ENCODE measurements around the gene DLGAP3.

The DLGAP3 gene

DNA sequence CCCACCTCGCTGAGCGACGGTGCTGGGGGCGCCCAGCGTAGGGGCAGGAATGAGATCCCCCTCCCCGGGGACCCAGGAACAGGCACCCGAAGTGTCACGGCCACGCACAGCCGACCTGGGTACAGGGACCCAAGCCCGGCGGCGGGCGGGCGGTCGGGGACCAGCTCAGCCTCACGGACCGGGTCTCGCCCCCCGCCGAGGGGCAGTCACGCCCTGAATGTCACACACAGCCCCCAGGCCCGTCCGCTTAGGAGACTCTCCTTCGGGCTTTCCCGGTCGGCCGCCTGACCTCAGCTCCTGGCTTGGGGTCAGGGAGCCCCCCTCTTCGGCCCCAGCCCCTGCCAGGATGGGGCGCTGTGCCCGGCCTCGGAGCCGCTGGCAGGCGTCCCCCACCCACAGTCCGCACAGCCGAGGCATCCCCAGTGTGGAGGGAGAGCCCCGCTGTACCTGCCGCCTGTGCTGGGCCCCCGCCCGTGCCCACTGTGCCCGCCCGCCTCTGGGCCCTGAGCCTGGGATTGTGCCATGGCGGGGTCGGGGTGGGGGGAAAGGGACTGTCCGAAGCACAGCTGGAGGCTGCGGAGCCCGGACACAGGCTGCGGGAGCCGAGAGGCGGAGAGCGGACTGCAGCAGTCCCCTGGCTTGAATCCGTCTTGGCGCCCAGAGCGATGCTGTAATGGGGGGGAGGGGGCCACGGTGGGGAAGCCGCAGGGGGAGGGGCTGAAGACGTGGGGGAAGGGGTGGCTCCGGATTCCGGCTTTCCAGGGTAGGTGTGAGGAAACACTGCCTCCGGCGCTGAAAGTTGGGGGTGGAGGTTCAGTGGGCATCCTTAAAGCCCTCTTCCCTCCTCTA, 627 bp upstream of the DLGAP3 start:
- Histone ChIP-seq H3K4me2 (ENCODE audit: insufficient read depth, low read length, poor library complexity, severe bottlenecking) (peak overlapping the region; percentile 98), H2BK5ac (ENCODE audit: low read length) (no peak overlapping the region), H2BK120ac (ENCODE audit: low read depth, low read length) (no peak overlapping the region), H3K9me3 (replicated peaks in 1 of 2; ENCODE audit: control insufficient read depth in 2 of 2, insufficient read depth in 1 of 2, low read depth in 1 of 2, low read length in 2 of 2) (no peaks in the 10 kb centered on the region), H3K4me1 (ENCODE audit: control insufficient read depth in 2 of 2, insufficient read depth in 1 of 2, low read depth in 1 of 2, low read length in 2 of 2) (peaks cover 8 to 13% of the 10 kb centered on the region in 2 donors), H3K4me3 (ENCODE audit: low read length in 2 of 2) (peak overlapping the region; percentile 52 to 81), H2AK5ac (ENCODE audit: low read depth, low read length) (peak overlapping the region; percentile 11), H3K9ac (ENCODE audit: low read depth, low read length, poor library complexity) (peak overlapping the region; percentile 90), H3K23ac (ENCODE audit: low read depth, low read length, poor library complexity) (no peak overlapping the region), H4K8ac (ENCODE audit: low read depth, low read length) (no peak overlapping the region), H2BK15ac (ENCODE audit: low read length) (no peak overlapping the region), H3K14ac (ENCODE audit: low read length) (no peak overlapping the region), H3K27me3 (ENCODE audit: control insufficient read depth in 3 of 3, insufficient read depth in 3 of 3, low read depth in 1 of 3, low read length in 3 of 3) (peaks cover 0 to 72% (median 32%) of the 10 kb centered on the region in 3 experiments), H3K79me1 (ENCODE audit: low read depth, low read length) (no peaks in the 10 kb centered on the region), H4K91ac (ENCODE audit: low read depth, low read length, poor library complexity) (no peak overlapping the region), H2BK12ac (ENCODE audit: low read length) (no peak overlapping the region), H3K18ac (ENCODE audit: low read length) (peak overlapping the region; percentile 84), H2AFZ (ENCODE audit: low read length) (peak overlapping the region; percentile 94), H3K27ac (replicated peaks; ENCODE audit: low read length) (no peak overlapping the region), H3K4ac (ENCODE audit: low read length) (no peak overlapping the region), H3K36me3 (replicated peaks in 1 of 2; ENCODE audit: control insufficient read depth in 2 of 2, insufficient read depth in 2 of 2, low read length in 2 of 2) (no peaks in the 10 kb centered on the region)
- peak; percentile 51 for DNase-seq (ENCODE audit: low spot score)
- WGBS, 2 donors (ENCODE audit: extremely low coverage in 2 of 2, insufficient read length in 2 of 2, insufficient replicate concordance in 1 of 2) = no CpG with 5 or more reads among the region's 61 CpGs

DNA sequence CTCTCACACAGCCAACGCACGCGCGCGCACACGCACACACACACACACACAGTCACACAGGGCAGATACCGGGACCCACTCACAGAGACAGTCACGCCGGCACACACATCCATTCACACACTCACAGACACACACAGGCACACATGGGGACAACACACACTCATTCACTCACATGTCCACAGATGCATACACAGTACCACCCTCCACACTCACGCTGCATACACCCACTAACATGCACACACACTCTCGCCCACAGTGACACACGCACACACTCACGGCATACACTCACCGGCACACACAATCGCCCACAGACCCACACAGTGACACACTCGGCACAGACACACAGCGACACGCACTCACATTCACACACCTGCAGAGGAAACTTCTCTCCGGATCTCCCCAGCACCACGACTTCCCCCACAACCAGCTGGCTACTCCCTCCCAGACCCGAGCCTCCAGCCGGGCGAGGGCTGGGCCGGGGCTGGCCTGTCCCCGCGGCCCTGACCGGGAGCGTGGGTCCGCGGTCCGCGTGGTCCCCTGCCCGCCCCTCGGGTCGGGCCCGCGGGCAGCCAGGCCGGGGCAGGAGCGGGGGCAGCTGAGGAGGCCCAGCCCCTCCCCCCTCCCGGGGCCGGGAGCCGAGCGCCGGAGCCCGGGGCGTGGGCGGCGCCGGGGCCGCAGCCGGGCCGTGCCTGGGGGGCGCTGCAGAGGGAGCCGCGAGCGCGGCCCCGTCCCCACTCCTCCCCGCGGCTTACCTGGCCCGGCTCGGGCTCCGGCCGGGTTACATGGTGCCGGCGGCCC, 552 bp downstream of the DLGAP3 start:
- peak overlapping the region; percentile 23 for H3K23ac ChIP-seq (ENCODE audit: low read depth, low read length, poor library complexity)
- H2BK12ac ChIP-seq (ENCODE audit: low read length) = no peak overlapping the region
- H2AFZ ChIP-seq (ENCODE audit: low read length) = peak overlapping the region; percentile 94
- no peak overlapping the region for H4K91ac ChIP-seq (ENCODE audit: low read depth, low read length, poor library complexity)
- no peak overlapping the region for H3K27ac ChIP-seq (replicated peaks; ENCODE audit: low read length)
- peaks cover 8 to 13% of the 10 kb centered on the region in 2 donors for H3K4me1 ChIP-seq (ENCODE audit: control insufficient read depth in 2 of 2, insufficient read depth in 1 of 2, low read depth in 1 of 2, low read length in 2 of 2)
- peak overlapping the region; percentile 27 for H3K9ac ChIP-seq (ENCODE audit: low read depth, low read length, poor library complexity)
- H2BK120ac ChIP-seq (ENCODE audit: low read depth, low read length) = no peak overlapping the region
- H3K79me1 ChIP-seq (ENCODE audit: low read depth, low read length) = no peaks in the 10 kb centered on the region
- H3K9me3 ChIP-seq (replicated peaks in 1 of 2; ENCODE audit: control insufficient read depth in 2 of 2, insufficient read depth in 1 of 2, low read depth in 1 of 2, low read length in 2 of 2) = no peaks in the 10 kb centered on the region
- H2BK5ac ChIP-seq (ENCODE audit: low read length) = no peak overlapping the region
- H3K36me3 ChIP-seq (replicated peaks in 1 of 2; ENCODE audit: control insufficient read depth in 2 of 2, insufficient read depth in 2 of 2, low read length in 2 of 2) = no peaks in the 10 kb centered on the region
- no peak overlapping the region for H2AK5ac ChIP-seq (ENCODE audit: low read depth, low read length)
- no peak overlapping the region for H2BK15ac ChIP-seq (ENCODE audit: low read length)
- H3K18ac ChIP-seq (ENCODE audit: low read length) = peak overlapping the region; percentile 67
- DNase-seq (ENCODE audit: low spot score) = no peak
- no peak overlapping the region for H3K4ac ChIP-seq (ENCODE audit: low read length)
- peaks cover 0 to 72% (median 34%) of the 10 kb centered on the region in 3 experiments for H3K27me3 ChIP-seq (ENCODE audit: control insufficient read depth in 3 of 3, insufficient read depth in 3 of 3, low read depth in 1 of 3, low read length in 3 of 3)
- peak overlapping the region; percentile 52 to 74 for H3K4me3 ChIP-seq (ENCODE audit: low read length in 2 of 2)
- peak overlapping the region; percentile 98 for H3K4me2 ChIP-seq (ENCODE audit: insufficient read depth, low read length, poor library complexity, severe bottlenecking)
- H4K8ac ChIP-seq (ENCODE audit: low read depth, low read length) = no peak overlapping the region
- peak overlapping the region; percentile 97 for H3K14ac ChIP-seq (ENCODE audit: low read length)
- WGBS, 2 donors (ENCODE audit: extremely low coverage in 2 of 2, insufficient read length in 2 of 2, insufficient replicate concordance in 1 of 2) = no CpG with 5 or more reads among the region's 66 CpGs

DNA sequence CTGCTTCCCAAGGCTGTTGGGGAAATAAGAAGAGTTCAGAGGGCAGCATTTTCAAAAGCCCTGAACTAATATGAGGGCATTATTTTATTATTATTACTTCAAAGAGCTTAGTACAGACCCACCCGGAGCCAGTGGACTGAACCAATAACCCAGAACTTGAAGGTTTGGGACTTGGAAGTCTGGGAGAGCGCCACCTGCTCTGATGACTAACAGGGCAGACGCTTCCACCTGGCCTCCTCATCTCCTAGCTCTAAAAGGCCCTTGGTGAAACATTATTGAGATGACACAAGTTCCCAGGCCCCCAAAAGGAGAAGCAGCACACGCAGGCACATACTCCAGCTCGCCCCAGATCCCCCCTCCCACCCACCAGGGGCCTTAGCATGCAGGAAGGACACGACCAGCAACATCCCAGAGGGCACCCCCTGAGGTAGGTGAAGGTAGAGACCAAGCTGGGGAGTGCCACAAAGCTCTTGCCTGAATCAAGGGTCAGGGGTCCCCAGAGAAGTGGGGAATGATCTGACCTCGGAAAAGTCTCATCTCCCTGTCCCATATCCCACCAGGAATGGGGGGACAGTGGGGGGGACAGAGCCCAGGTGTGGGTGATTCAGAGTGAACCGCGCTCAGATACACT, 1.3 kb downstream of the DLGAP3 start:
- no peak overlapping the region for H2BK5ac ChIP-seq (ENCODE audit: low read length)
- H3K23ac ChIP-seq (ENCODE audit: low read depth, low read length, poor library complexity) = peak overlapping the region; percentile 23
- H2BK15ac ChIP-seq (ENCODE audit: low read length) = no peak overlapping the region
- peak overlapping the region in 1 of 2 donors; percentile 52 for H3K4me3 ChIP-seq (ENCODE audit: low read length in 2 of 2)
- H3K36me3 ChIP-seq (replicated peaks in 1 of 2; ENCODE audit: control insufficient read depth in 2 of 2, insufficient read depth in 2 of 2, low read length in 2 of 2) = no peaks in the 10 kb centered on the region
- peaks cover 0 to 70% (median 34%) of the 10 kb centered on the region in 3 experiments for H3K27me3 ChIP-seq (ENCODE audit: control insufficient read depth in 3 of 3, insufficient read depth in 3 of 3, low read depth in 1 of 3, low read length in 3 of 3)
- H3K4me1 ChIP-seq (ENCODE audit: control insufficient read depth in 2 of 2, insufficient read depth in 1 of 2, low read depth in 1 of 2, low read length in 2 of 2) = peaks cover 11 to 13% of the 10 kb centered on the region in 2 donors
- H4K8ac ChIP-seq (ENCODE audit: low read depth, low read length) = no peak overlapping the region
- no peak overlapping the region for H4K91ac ChIP-seq (ENCODE audit: low read depth, low read length, poor library complexity)
- DNase-seq (ENCODE audit: low spot score) = no peak
- H2AFZ ChIP-seq (ENCODE audit: low read length) = no peak overlapping the region
- no peak overlapping the region for H2AK5ac ChIP-seq (ENCODE audit: low read depth, low read length)
- H2BK120ac ChIP-seq (ENCODE audit: low read depth, low read length) = no peak overlapping the region
- no CpG with 5 or more reads among the region's 9 CpGs for WGBS, 2 donors (ENCODE audit: extremely low coverage in 2 of 2, insufficient read length in 2 of 2, insufficient replicate concordance in 1 of 2)
- no peaks in the 10 kb centered on the region for H3K9me3 ChIP-seq (replicated peaks in 1 of 2; ENCODE audit: control insufficient read depth in 2 of 2, insufficient read depth in 1 of 2, low read depth in 1 of 2, low read length in 2 of 2)
- no peak overlapping the region for H3K4ac ChIP-seq (ENCODE audit: low read length)
- no peaks in the 10 kb centered on the region for H3K79me1 ChIP-seq (ENCODE audit: low read depth, low read length)
- no peak overlapping the region for H3K27ac ChIP-seq (replicated peaks; ENCODE audit: low read length)
- H2BK12ac ChIP-seq (ENCODE audit: low read length) = no peak overlapping the region
- H3K9ac ChIP-seq (ENCODE audit: low read depth, low read length, poor library complexity) = no peak overlapping the region
- no peak overlapping the region for H3K14ac ChIP-seq (ENCODE audit: low read length)
- no peak overlapping the region for H3K4me2 ChIP-seq (ENCODE audit: insufficient read depth, low read length, poor library complexity, severe bottlenecking)
- no peak overlapping the region for H3K18ac ChIP-seq (ENCODE audit: low read length)
